HepG2 (cell line): Measurements from ENCODE around the gene CST3. TPM values are rescaled to one million over a fixed set of nuclear protein-coding genes. Genes with fewer than 3 reads are reported as not detected.

Source experiments
- CREM ChIP-seq, 2 experiments: sonication (generic) in 1 of 2; formaldehyde crosslinking in 1 of 2; IDR thresholded peaks; 2 replicates each; pipeline versions ENCODE4 v1.4.0 to v1.6.1; 2016 to 2020; ENCODE audit warnings: antibody characterized with exemption in 1 of 2, mild to moderate bottlenecking in 1 of 2, missing genetic modification reagents in 1 of 2
- HOXD1 ChIP-seq: sonication (generic); formaldehyde crosslinking; IDR thresholded peaks from 2 replicates; pipeline ENCODE4 v1.5.0; 2020; ENCODE audit warnings: missing genetic modification reagents
- NR2F6 ChIP-seq, 2 experiments: IDR thresholded peaks; 2 replicates each; pipeline ENCODE4 v1.6.1; 2016; ENCODE audit warnings: antibody characterized with exemption in 1 of 2, mild to moderate bottlenecking in 1 of 2
- ZNF10 ChIP-seq: sonication (generic); formaldehyde crosslinking; IDR thresholded peaks from 2 replicates; pipeline ENCODE4 v1.4.0; 2020; ENCODE audit warnings: mild to moderate bottlenecking, low read depth, missing genetic modification reagents, borderline replicate concordance
- ZNF160 ChIP-seq: sonication (generic); formaldehyde crosslinking; IDR thresholded peaks from 2 replicates; pipeline ENCODE4 v1.8.0; 2022; ENCODE audit warnings: mild to moderate bottlenecking, inconsistent platforms, missing genetic modification reagents
- ZNF207 ChIP-seq: fragments of 450-650 bp; IDR thresholded peaks from 2 replicates; pipeline ENCODE4 v1.6.1; 2016; ENCODE audit warnings: antibody characterized with exemption, borderline replicate concordance
- ZNF367 ChIP-seq: sonication (generic); formaldehyde crosslinking; IDR thresholded peaks from 2 replicates; pipeline ENCODE4 v1.4.0; 2020; ENCODE audit warnings: missing genetic modification reagents, borderline replicate concordance
- ZNF572 ChIP-seq: sonication (generic); formaldehyde crosslinking; IDR thresholded peaks from 2 replicates; pipeline ENCODE4 v1.5.1; 2020; ENCODE audit warnings: mild to moderate bottlenecking, missing genetic modification reagents
- ZNF589 ChIP-seq: sonication (generic); formaldehyde crosslinking; conservative IDR thresholded peaks from 2 replicates; pipeline ENCODE4 v1.8.0; 2022; ENCODE audit warnings: mild to moderate bottlenecking, moderate library complexity, missing genetic modification reagents
- ZNF615 ChIP-seq: sonication (generic); formaldehyde crosslinking; IDR thresholded peaks from 2 replicates; pipeline ENCODE4 v1.5.0; 2020; ENCODE audit warnings: mild to moderate bottlenecking, missing genetic modification reagents, borderline replicate concordance
- ZNF644 ChIP-seq: IDR thresholded peaks from 2 replicates; pipeline ENCODE4 v1.6.1; 2016; ENCODE audit warnings: low read depth
- ZNF788 ChIP-seq: sonication (generic); formaldehyde crosslinking; IDR thresholded peaks from 2 replicates; pipeline ENCODE4 v1.5.0; 2020; ENCODE audit warnings: mild to moderate bottlenecking, missing genetic modification reagents, borderline replicate concordance
- polyA plus RNA-seq, 8 experiments: library from polyadenylated mRNA; depleted of rRNA in 3 of 8; stranded (reverse) in 7 of 8; unstranded in 1 of 8; fragments of >200 nt; fragmentation: Illumina TruSeq in 4 of 8; extraction: Trizol in 4 of 8; gene quantifications; 2 replicates each; pipeline versions ENCODE4 v1.2.1 to v1.2.3, GENCODE V29; 2011 to 2016; ENCODE audit warnings: low read depth in 4 of 8, missing spikeins in 1 of 8, mixed read lengths in 1 of 8; ENCODE audit not compliant: insufficient read depth in 1 of 8
- total RNA-seq, 5 experiments: library from RNA; depleted of rRNA; stranded (reverse); fragments of >200 nt; fragmentation: Illumina TruSeq; extraction: Trizol; gene quantifications; 2 replicates each; pipeline ENCODE4 v1.2.3, GENCODE V29; 2016; ENCODE audit warnings: low read depth in 1 of 5
- TF ChIP-seq, protein P1 (sequence below): IDR thresholded peaks from 2 replicates; pipeline ENCODE4 v1.6.1; 2012; ENCODE audit warnings: inconsistent platforms
- TF ChIP-seq, protein P2 (sequence below): sonication (generic); formaldehyde crosslinking; conservative IDR thresholded peaks from 2 replicates; pipeline ENCODE4 v1.4.0; 2020; ENCODE audit warnings: mild to moderate bottlenecking, missing genetic modification reagents, moderate library complexity
- TF ChIP-seq, protein P3 (sequence below): sonication (generic); formaldehyde crosslinking; IDR thresholded peaks from 2 replicates; pipeline ENCODE4 v1.5.1; 2020; ENCODE audit warnings: mild to moderate bottlenecking, missing genetic modification reagents
- TF ChIP-seq, protein P4 (sequence below): sonication (generic); formaldehyde crosslinking; IDR thresholded peaks from 2 replicates; pipeline ENCODE4 v1.5.0; 2020; ENCODE audit warnings: mild to moderate bottlenecking, missing genetic modification reagents, moderate library complexity
- TF ChIP-seq, protein P5 (sequence below): sonication (generic); formaldehyde crosslinking; IDR thresholded peaks from 2 replicates; pipeline ENCODE4 v1.8.1; 2023; ENCODE audit warnings: mild to moderate bottlenecking, missing genetic modification reagents

The CST3 gene
- total and polyA plus RNA-seq, 2 of the 13 experiments (the other 11 are each of a cell fraction or from before 2014, with no cell fraction given): 690 to 1,005 TPM

DNA sequence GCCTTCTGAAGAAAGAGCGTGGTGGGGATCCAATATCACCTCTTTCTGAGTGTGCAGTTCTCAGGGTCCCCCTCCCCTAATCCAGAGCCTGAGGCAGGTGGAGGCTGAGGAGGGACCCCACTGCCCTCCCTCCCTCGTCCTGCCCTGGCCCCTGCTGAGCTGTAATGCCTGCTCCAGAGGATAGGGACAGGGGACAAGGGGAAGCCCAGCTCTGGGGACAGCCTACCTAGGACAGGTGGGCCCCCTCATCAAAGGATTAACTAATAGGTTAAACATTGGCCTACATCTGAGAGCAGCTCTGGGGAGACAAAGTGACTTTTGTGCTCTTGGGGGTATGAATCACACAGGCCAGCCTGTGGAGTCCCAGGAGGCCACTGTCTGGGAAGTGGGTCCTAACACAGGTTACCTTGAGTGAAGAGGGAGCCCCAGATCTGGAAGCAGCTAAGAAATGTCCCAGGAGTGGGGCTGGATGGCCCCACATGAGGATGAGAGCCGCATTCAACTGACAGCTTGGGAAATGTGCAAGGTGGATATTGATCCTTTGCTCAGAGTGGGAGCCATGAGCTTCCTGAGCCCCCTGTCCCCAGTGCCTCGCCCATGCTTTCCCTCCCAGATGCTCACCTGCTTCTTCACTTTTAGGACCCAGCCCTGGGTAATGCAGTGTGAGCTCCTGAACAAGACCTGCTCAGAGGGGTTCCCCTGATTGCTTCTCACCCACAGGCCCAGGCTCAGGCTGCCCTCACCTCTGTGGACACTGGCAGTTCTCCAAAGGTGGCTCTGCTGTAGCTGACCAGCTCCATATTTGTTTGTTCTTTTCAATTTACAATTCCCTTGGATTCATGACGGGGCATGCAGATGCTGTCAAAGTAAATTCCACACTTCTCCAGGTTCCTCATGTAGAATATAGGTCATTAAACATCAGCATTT is 51.7 kb downstream of the CST3 start (continued):
- TF ChIP-seq, protein P1, sequence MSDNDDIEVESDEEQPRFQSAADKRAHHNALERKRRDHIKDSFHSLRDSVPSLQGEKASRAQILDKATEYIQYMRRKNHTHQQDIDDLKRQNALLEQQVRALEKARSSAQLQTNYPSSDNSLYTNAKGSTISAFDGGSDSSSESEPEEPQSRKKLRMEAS: 0 out of 2 replicates have a peak, but pooled peaks have one; percentile 36
- TF ChIP-seq, protein P2, sequence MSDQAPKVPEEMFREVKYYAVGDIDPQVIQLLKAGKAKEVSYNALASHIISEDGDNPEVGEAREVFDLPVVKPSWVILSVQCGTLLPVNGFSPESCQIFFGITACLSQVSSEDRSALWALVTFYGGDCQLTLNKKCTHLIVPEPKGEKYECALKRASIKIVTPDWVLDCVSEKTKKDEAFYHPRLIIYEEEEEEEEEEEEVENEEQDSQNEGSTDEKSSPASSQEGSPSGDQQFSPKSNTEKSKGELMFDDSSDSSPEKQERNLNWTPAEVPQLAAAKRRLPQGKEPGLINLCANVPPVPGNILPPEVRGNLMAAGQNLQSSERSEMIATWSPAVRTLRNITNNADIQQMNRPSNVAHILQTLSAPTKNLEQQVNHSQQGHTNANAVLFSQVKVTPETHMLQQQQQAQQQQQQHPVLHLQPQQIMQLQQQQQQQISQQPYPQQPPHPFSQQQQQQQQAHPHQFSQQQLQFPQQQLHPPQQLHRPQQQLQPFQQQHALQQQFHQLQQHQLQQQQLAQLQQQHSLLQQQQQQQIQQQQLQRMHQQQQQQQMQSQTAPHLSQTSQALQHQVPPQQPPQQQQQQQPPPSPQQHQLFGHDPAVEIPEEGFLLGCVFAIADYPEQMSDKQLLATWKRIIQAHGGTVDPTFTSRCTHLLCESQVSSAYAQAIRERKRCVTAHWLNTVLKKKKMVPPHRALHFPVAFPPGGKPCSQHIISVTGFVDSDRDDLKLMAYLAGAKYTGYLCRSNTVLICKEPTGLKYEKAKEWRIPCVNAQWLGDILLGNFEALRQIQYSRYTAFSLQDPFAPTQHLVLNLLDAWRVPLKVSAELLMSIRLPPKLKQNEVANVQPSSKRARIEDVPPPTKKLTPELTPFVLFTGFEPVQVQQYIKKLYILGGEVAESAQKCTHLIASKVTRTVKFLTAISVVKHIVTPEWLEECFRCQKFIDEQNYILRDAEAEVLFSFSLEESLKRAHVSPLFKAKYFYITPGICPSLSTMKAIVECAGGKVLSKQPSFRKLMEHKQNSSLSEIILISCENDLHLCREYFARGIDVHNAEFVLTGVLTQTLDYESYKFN: peak; percentile 93
- TF ChIP-seq ZNF615 (CRISPR knock-in tag) (no peak; the same call in 1 of the 2 replicates), ZNF207 (no peak), ZNF160 (CRISPR knock-in tag) (no peak), ZNF644 (CRISPR knock-in tag) (peak; percentile 81; the same call in 1 of the 2 replicates), HOXD1 (CRISPR knock-in tag) (no peak; the same call in 1 of the 2 replicates), ZNF572 (0 out of 2 replicates have a peak, but pooled peaks have one; percentile 60), ZNF10 (no peak), ZNF367 (CRISPR knock-in tag) (no peak), CREM (IDR thresholded peaks at IDR 0.05) (peak; percentile 62; the same call in 1 of the 2 replicates), CREM (CRISPR knock-in tag; IDR thresholded peaks at IDR 0.05) (no peak), ZNF589 (CRISPR knock-in tag) (peak; percentile 1), NR2F6 (IDR thresholded peaks at IDR 0.05) (peak; percentile 73), NR2F6 (CRISPR knock-in tag; IDR thresholded peaks at IDR 0.05) (peak; percentile 71), ZNF788 (CRISPR knock-in tag) (peak; percentile 44; the same call in 1 of the 2 replicates)
- TF ChIP-seq, protein P3, sequence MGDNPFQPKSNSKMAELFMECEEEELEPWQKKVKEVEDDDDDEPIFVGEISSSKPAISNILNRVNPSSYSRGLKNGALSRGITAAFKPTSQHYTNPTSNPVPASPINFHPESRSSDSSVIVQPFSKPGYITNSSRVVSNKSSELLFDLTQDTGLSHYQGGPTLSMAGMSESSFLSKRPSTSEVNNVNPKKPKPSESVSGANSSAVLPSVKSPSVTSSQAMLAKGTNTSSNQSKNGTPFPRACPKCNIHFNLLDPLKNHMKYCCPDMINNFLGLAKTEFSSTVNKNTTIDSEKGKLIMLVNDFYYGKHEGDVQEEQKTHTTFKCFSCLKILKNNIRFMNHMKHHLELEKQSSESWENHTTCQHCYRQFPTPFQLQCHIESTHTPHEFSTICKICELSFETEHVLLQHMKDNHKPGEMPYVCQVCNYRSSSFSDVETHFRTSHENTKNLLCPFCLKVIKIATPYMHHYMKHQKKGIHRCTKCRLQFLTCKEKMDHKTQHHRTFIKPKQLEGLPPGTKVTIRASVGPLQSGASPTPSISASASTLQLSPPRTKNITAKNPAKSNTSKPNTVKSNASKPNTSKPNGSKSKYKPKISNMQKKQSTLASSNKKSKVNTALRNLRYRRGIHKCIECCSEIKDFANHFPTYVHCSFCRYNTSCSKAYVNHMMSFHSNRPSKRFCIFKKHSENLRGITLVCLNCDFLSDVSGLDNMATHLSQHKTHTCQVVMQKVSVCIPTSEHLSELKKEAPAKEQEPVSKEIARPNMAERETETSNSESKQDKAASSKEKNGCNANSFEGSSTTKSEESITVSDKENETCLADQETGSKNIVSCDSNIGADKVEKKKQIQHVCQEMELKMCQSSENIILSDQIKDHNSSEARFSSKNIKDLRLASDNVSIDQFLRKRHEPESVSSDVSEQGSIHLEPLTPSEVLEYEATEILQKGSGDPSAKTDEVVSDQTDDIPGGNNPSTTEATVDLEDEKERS (CRISPR knock-in tag): no peak; the same call in 1 of the 2 replicates
- TF ChIP-seq, protein P4, sequence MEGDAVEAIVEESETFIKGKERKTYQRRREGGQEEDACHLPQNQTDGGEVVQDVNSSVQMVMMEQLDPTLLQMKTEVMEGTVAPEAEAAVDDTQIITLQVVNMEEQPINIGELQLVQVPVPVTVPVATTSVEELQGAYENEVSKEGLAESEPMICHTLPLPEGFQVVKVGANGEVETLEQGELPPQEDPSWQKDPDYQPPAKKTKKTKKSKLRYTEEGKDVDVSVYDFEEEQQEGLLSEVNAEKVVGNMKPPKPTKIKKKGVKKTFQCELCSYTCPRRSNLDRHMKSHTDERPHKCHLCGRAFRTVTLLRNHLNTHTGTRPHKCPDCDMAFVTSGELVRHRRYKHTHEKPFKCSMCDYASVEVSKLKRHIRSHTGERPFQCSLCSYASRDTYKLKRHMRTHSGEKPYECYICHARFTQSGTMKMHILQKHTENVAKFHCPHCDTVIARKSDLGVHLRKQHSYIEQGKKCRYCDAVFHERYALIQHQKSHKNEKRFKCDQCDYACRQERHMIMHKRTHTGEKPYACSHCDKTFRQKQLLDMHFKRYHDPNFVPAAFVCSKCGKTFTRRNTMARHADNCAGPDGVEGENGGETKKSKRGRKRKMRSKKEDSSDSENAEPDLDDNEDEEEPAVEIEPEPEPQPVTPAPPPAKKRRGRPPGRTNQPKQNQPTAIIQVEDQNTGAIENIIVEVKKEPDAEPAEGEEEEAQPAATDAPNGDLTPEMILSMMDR (CRISPR knock-in tag): peak; percentile 17; the same call in 1 of the 2 replicates
- TF ChIP-seq, protein P5, sequence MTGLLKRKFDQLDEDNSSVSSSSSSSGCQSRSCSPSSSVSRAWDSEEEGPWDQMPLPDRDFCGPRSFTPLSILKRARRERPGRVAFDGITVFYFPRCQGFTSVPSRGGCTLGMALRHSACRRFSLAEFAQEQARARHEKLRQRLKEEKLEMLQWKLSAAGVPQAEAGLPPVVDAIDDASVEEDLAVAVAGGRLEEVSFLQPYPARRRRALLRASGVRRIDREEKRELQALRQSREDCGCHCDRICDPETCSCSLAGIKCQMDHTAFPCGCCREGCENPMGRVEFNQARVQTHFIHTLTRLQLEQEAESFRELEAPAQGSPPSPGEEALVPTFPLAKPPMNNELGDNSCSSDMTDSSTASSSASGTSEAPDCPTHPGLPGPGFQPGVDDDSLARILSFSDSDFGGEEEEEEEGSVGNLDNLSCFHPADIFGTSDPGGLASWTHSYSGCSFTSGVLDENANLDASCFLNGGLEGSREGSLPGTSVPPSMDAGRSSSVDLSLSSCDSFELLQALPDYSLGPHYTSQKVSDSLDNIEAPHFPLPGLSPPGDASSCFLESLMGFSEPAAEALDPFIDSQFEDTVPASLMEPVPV (CRISPR knock-in tag): no peak
